Measurements from ENCODE around the gene SPATA21.
A peak's percentile ranks its signal among the peaks of the same experiment; 100 is the strongest.

Gene SPATA21

GRCh38 chr1:16450863-16451481, 13.7 kb upstream of the SPATA21 start:
- no peak for DNase-seq

GRCh38 chr1:16449666-16450065, 12.4 kb upstream of the SPATA21 start:
- no peak for DNase-seq

GRCh38 chr1:16449065-16449464, 11.8 kb upstream of the SPATA21 start:
- no peak for DNase-seq

GRCh38 chr1:16447641-16448040, 10.4 kb upstream of the SPATA21 start:
- DNase-seq = no peak

- DNase-seq = no peak
Measured at GRCh38 chr1:16446116-16446515, 8.9 kb upstream of the SPATA21 start.

GRCh38 chr1:16445052-16445451, 7.8 kb upstream of the SPATA21 start:
- DNase-seq = no peak

- no peak for DNase-seq
Measured at GRCh38 chr1:16443975-16444770, 6.9 kb upstream of the SPATA21 start.

- DNase-seq = no peak
Measured at GRCh38 chr1:16442941-16443340, 5.7 kb upstream of the SPATA21 start.

- peak in 1 of 2 experiments; percentile 17 for DNase-seq
Measured at GRCh38 chr1:16442265-16442664, 5.0 kb upstream of the SPATA21 start.

- no peak for DNase-seq
Measured at GRCh38 chr1:16441282-16441665, 4.0 kb upstream of the SPATA21 start.

- DNase-seq = peak; percentile 98
Measured at GRCh38 chr1:16440470-16441281, 3.5 kb upstream of the SPATA21 start, which contains the start of gene NECAP2. TSS of gene NECAP2 (plus strand) at chr1:16440724. CDS start at chr1:16440762, 38 bp downstream.

GRCh38 chr1:16440131-16440469, 2.9 kb upstream of the SPATA21 start:
- DNase-seq = no peak

GRCh38 chr1:16438924-16439323, 1.7 kb upstream of the SPATA21 start:
- DNase-seq = no peak

- DNase-seq = no peak
Measured at GRCh38 chr1:16438516-16438915, 1.3 kb upstream of the SPATA21 start.

GRCh38 chr1:16434501-16434900, 2.7 kb downstream of the SPATA21 start:
- no peak for DNase-seq

GRCh38 chr1:16434007-16434406, 3.2 kb downstream of the SPATA21 start:
- DNase-seq = no peak

- no peak for DNase-seq
Measured at GRCh38 chr1:16433030-16433429, 4.2 kb downstream of the SPATA21 start.

- no peak for DNase-seq
Measured at GRCh38 chr1:16430606-16431005, 6.6 kb downstream of the SPATA21 start.

- DNase-seq = no peak
Measured at GRCh38 chr1:16425125-16426025, 11.8 kb downstream of the SPATA21 start.

GRCh38 chr1:16422041-16422440, 15.2 kb downstream of the SPATA21 start:
- no peak for DNase-seq

- no peak for DNase-seq
Measured at GRCh38 chr1:16421201-16421600, 16.0 kb downstream of the SPATA21 start.

- DNase-seq = peak; percentile 69 to 80
Measured at GRCh38 chr1:16420424-16421118, 16.7 kb downstream of the SPATA21 start.
